Subcutaneous adipose tissue (tissue), 4 donors: ENCODE results near the gene CER1. TPM values are rescaled to one million over a fixed set of nuclear protein-coding genes. Genes with fewer than 3 reads are reported as not detected.

ENCODE experiments used
- CTCF ChIP-seq: fragments of 450-650 bp; IDR thresholded peaks from one replicate; pipeline ENCODE4 v1.5.1; 2016; ENCODE audit warnings: low read depth, mild to moderate bottlenecking, control low read depth, antibody characterized with exemption, moderate library complexity
- total RNA-seq, 4 donors: library from RNA; depleted of rRNA; stranded (reverse); fragments of >200 nt; gene quantifications; one replicate each; pipeline ENCODE4 v1.1.0, GENCODE V29; 2016

The CER1 gene
- not detected for total RNA-seq

- no peak for TF ChIP-seq CTCF
These were observed at the start of gene CER1 for GRCh38 chr9:14722391-14723035. CER1 (minus strand) TSS chr9:14722733; CDS start chr9:14722672, 61 bp downstream.

GRCh38 chr9:14770592-14770991, 48.1 kb upstream of the CER1 start:
- no peak for TF ChIP-seq CTCF

GRCh38 chr9:14769230-14769571, 46.7 kb upstream of the CER1 start:
- TF ChIP-seq CTCF, result no peak

GRCh38 chr9:14768405-14769229, 46.1 kb upstream of the CER1 start:
- TF ChIP-seq CTCF, result no peak

- TF ChIP-seq CTCF, result no peak
These were observed 43.8 kb upstream of the CER1 start for GRCh38 chr9:14766299-14766698.

GRCh38 chr9:14761584-14761983, 39.1 kb upstream of the CER1 start:
- TF ChIP-seq CTCF, result no peak

- TF ChIP-seq CTCF, result no peak
These were observed 37.5 kb upstream of the CER1 start for GRCh38 chr9:14760060-14760459.
